Smooth muscle cell (in vitro differentiated cells): ENCODE measurements around the gene LTF. TPM values are rescaled to one million over a fixed set of nuclear protein-coding genes. Genes with fewer than 3 reads are reported as not detected.

Experiments used
- DNase-seq: peaks from one replicate; lab custom pipeline; 2025; ENCODE audit not compliant: unreplicated experiment; lab: John Stamatoyannopoulos, UW
- H2AFZ ChIP-seq: fragments of 200-600 bp; sonication (generic); 2 replicates; pipeline ENCODE4 v1.6.0; 2016; ENCODE audit warnings: antibody characterized with exemption, low read depth, mild to moderate bottlenecking
- H3F3A ChIP-seq: fragments of 200-600 bp; sonication (generic); 2 replicates; pipeline ENCODE4 v1.6.0; 2017; ENCODE audit warnings: antibody characterized with exemption, low read depth
- H3K27ac ChIP-seq: fragments of 200-600 bp; sonication (generic); 2 replicates; pipeline ENCODE4 v1.5.1; 2016; ENCODE audit warnings: low read depth, mild to moderate bottlenecking
- H3K27me3 ChIP-seq: fragments of 200-600 bp; sonication (generic); 2 replicates; pipeline ENCODE4 v1.6.1; 2016; ENCODE audit warnings: low read depth, mild to moderate bottlenecking
- H3K36me3 ChIP-seq: fragments of 200-600 bp; sonication (generic); 2 replicates; pipeline ENCODE4 v1.5.1; 2016; ENCODE audit warnings: low read depth
- H3K4me1 ChIP-seq: fragments of 200-600 bp; sonication (generic); 2 replicates; pipeline ENCODE4 v1.5.1; 2016; ENCODE audit warnings: low read depth
- H3K4me2 ChIP-seq: fragments of 200-600 bp; sonication (generic); 2 replicates; pipeline ENCODE4 v1.6.0; 2016; ENCODE audit warnings: mild to moderate bottlenecking
- H3K4me3 ChIP-seq: fragments of 200-600 bp; sonication (generic); 2 replicates; pipeline ENCODE4 v1.5.1; 2016; ENCODE audit warnings: mild to moderate bottlenecking
- H3K79me2 ChIP-seq: fragments of 200-600 bp; sonication (generic); 2 replicates; pipeline ENCODE4 v1.6.0; 2016; ENCODE audit warnings: low read depth, mild to moderate bottlenecking
- H3K9ac ChIP-seq: fragments of 200-600 bp; sonication (generic); 2 replicates; pipeline ENCODE4 v1.6.0; 2016; ENCODE audit warnings: low read depth
- H3K9me3 ChIP-seq: fragments of 200-600 bp; sonication (generic); replicated peaks from 2 replicates; pipeline ENCODE4 v1.5.1; 2016; ENCODE audit warnings: low read depth
- H4K20me1 ChIP-seq: fragments of 200-600 bp; sonication (generic); 2 replicates; pipeline ENCODE4 v1.6.0; 2016; ENCODE audit warnings: low read depth
- CTCF ChIP-seq: fragments of 200-600 bp; sonication (generic); IDR thresholded peaks from 2 replicates; pipeline ENCODE4 v1.5.1; 2017; ENCODE audit warnings: borderline replicate concordance, mild to moderate bottlenecking, antibody characterized with exemption; ENCODE audit not compliant: insufficient read depth, poor library complexity, severe bottlenecking
- WGBS: methylation state at CpG from one replicate; pipeline ENCODE4 v1.1.7; 2016; ENCODE audit warnings: low lambda C conversion rate; 5-methylcytosine and 5-hydroxymethylcytosine counted together
- polyA plus RNA-seq: library from polyadenylated mRNA; unstranded; fragments of >200 nt; fragmentation: Nextera tagmentation; extraction: Ambion mirVana; gene quantifications from 2 replicates; pipeline ENCODE4 v1.2.1, GENCODE V29; 2016
- total RNA-seq: library from RNA; depleted of rRNA; stranded (reverse); fragments of >200 nt; gene quantifications from 2 replicates; pipeline ENCODE4 v1.2.3, GENCODE V29; 2014

LTF gene
- total and polyA plus RNA-seq, 2 experiments from 2014 or later, result not detected

GRCh38 chr3:46407970-46408369 lies 56.7 kb downstream of the LTF start:
- H2AFZ ChIP-seq, result no peak overlapping the region
- no peaks in the 10 kb centered on the region for H3K79me2 ChIP-seq
- no peak for DNase-seq
- H3K4me1 ChIP-seq, result no peaks in the 10 kb centered on the region
- H4K20me1 ChIP-seq, result no peaks in the 10 kb centered on the region
- no peak for TF ChIP-seq CTCF
- 92% methylated on average over 7 of the region's 7 CpGs for WGBS
- no peak overlapping the region for H3K27ac ChIP-seq
- H3K36me3 ChIP-seq, result no peaks in the 10 kb centered on the region
- no peaks in the 10 kb centered on the region for H3K9me3 ChIP-seq
- peaks cover 95% of the 10 kb centered on the region for H3K27me3 ChIP-seq
- H3K4me2 ChIP-seq, result no peak overlapping the region
- no peak overlapping the region for H3K4me3 ChIP-seq
- H3F3A ChIP-seq, result no peaks in the 10 kb centered on the region
- H3K9ac ChIP-seq, result no peak overlapping the region

- H3F3A ChIP-seq, result no peaks in the 10 kb centered on the region
- peaks cover 95% of the 10 kb centered on the region for H3K27me3 ChIP-seq
- no peak within 1 kb of the TSS for H2AFZ ChIP-seq
- 73% methylated on average over 20 of the region's 20 CpGs for WGBS
- no peaks in the 10 kb centered on the region for H3K9me3 ChIP-seq
- H4K20me1 ChIP-seq, result no peaks in the 10 kb centered on the region
- H3K4me3 ChIP-seq, result no peak within 1 kb of the TSS
- no peak within 1 kb of the TSS for H3K27ac ChIP-seq
- H3K4me1 ChIP-seq, result no peaks in the 10 kb centered on the region
- H3K36me3 ChIP-seq, result no peaks in the 10 kb centered on the region
- H3K9ac ChIP-seq, result no peak within 1 kb of the TSS
- DNase-seq, result no peak
- H3K4me2 ChIP-seq, result no peak within 1 kb of the TSS
- TF ChIP-seq CTCF, result no peak
- H3K79me2 ChIP-seq, result no peaks in the 10 kb centered on the region
These were observed 57.7 kb downstream of the LTF start, which contains the start of the genes CCR5AS and CCRL2 for GRCh38 chr3:46406788-46407611. TSS of gene CCR5AS (minus strand) at chr3:46407066. TSS of gene CCRL2 (plus strand) at chr3:46407259. CDS start at chr3:46408080, 821 bp downstream.

GRCh38 chr3:46406443-46406787 lies 58.3 kb downstream of the LTF start:
- H3K9ac ChIP-seq, result no peak overlapping the region
- no peak overlapping the region for H3K4me3 ChIP-seq
- H3K79me2 ChIP-seq, result no peaks in the 10 kb centered on the region
- DNase-seq, result no peak
- peaks cover 94% of the 10 kb centered on the region for H3K27me3 ChIP-seq
- H3K9me3 ChIP-seq, result no peaks in the 10 kb centered on the region
- no peak overlapping the region for H3K4me2 ChIP-seq
- H3K36me3 ChIP-seq, result no peaks in the 10 kb centered on the region
- WGBS, result 75% methylated on average over 4 of the region's 4 CpGs
- H3K4me1 ChIP-seq, result no peaks in the 10 kb centered on the region
- H2AFZ ChIP-seq, result no peak overlapping the region
- TF ChIP-seq CTCF, result no peak
- H4K20me1 ChIP-seq, result no peaks in the 10 kb centered on the region
- H3K27ac ChIP-seq, result no peak overlapping the region
- no peaks in the 10 kb centered on the region for H3F3A ChIP-seq
